ENCODE results near the gene BCLAF3.

Gene BCLAF3

GRCh38 chrX:19953145-19953544, 37.7 kb downstream of the BCLAF3 start:
- TF ChIP-seq SP1 (IDR thresholded peaks at IDR 0.05) (no peak), LEF1 (IDR thresholded peaks at IDR 0.05; ENCODE audit: borderline replicate concordance) (no peak), ZNF384 (IDR thresholded peaks at IDR 0.05) (no peak), SUZ12 (IDR thresholded peaks at IDR 0.05) (no peak), NFRKB (IDR thresholded peaks at IDR 0.05) (no peak), BHLHE40 (IDR thresholded peaks at IDR 0.05; ENCODE audit: borderline replicate concordance) (no peak), FOXA1 (IDR thresholded peaks at IDR 0.05) (no peak), ARNT (IDR thresholded peaks at IDR 0.05) (no peak), CTBP1 (IDR thresholded peaks at IDR 0.05; ENCODE audit: borderline replicate concordance) (no peak), HDGF (IDR thresholded peaks at IDR 0.05; ENCODE audit: borderline replicate concordance) (no peak), FOXM1 (IDR thresholded peaks at IDR 0.05; ENCODE audit: borderline replicate concordance) (no peak), L3MBTL2 (conservative IDR thresholded peaks at IDR 0.05) (no peak), FOXK2 (IDR thresholded peaks at IDR 0.05) (no peak), PKNOX1 (IDR thresholded peaks at IDR 0.05) (no peak), TARDBP (IDR thresholded peaks at IDR 0.05) (no peak), ELF4 (IDR thresholded peaks at IDR 0.05) (no peak)
- ChIA-PET CTCF (no interaction called here), POLR2A (no interaction called here)
- no peak for DNase-seq (ENCODE audit: extremely low spot score)

GRCh38 chrX:19949340-19949739, 41.5 kb downstream of the BCLAF3 start:
- TF ChIP-seq FOXM1 (IDR thresholded peaks at IDR 0.05; ENCODE audit: borderline replicate concordance) = no peak
- TF ChIP-seq FOXA1 (IDR thresholded peaks at IDR 0.05) = no peak
- DNase-seq (ENCODE audit: extremely low spot score) = no peak
- ChIA-PET CTCF (no interaction called here), POLR2A (no interaction called here)

- ChIA-PET POLR2A (no interaction called here), CTCF (no interaction called here)
- DNase-seq (ENCODE audit: extremely low spot score) = no peak
- TF ChIP-seq PKNOX1 (IDR thresholded peaks at IDR 0.05) = no peak
- no peak for TF ChIP-seq NFRKB (IDR thresholded peaks at IDR 0.05)
- TF ChIP-seq ELF4 (IDR thresholded peaks at IDR 0.05) = no peak
- TF ChIP-seq L3MBTL2 (conservative IDR thresholded peaks at IDR 0.05) = no peak
- TF ChIP-seq BHLHE40 (IDR thresholded peaks at IDR 0.05; ENCODE audit: borderline replicate concordance) = no peak
- no peak for TF ChIP-seq SP1 (IDR thresholded peaks at IDR 0.05)
- TF ChIP-seq TARDBP (IDR thresholded peaks at IDR 0.05) = no peak
- TF ChIP-seq SUZ12 (IDR thresholded peaks at IDR 0.05) = no peak
- TF ChIP-seq FOXK2 (IDR thresholded peaks at IDR 0.05) = no peak
- TF ChIP-seq FOXA1 (IDR thresholded peaks at IDR 0.05) = no peak
- no peak for TF ChIP-seq CTBP1 (IDR thresholded peaks at IDR 0.05; ENCODE audit: borderline replicate concordance)
- TF ChIP-seq HDGF (IDR thresholded peaks at IDR 0.05; ENCODE audit: borderline replicate concordance) = no peak
- no peak for TF ChIP-seq ZNF384 (IDR thresholded peaks at IDR 0.05)
- no peak for TF ChIP-seq ARNT (IDR thresholded peaks at IDR 0.05)
Observed at GRCh38 chrX:19947612-19948011, 43.2 kb downstream of the BCLAF3 start.
